SU-DHL-6 (cell line): ENCODE measurements around the gene SDCCAG8.

Experiments
- H2AFZ ChIP-seq: fragments of 200-600 bp; sonication (generic); 2 replicates; pipeline ENCODE4 v1.6.1; 2014; ENCODE audit warnings: low read depth, mild to moderate bottlenecking, moderate library complexity, mixed read lengths, antibody characterized with exemption, low read length; ENCODE audit not compliant: severe bottlenecking
- H3F3A ChIP-seq: fragments of 200-600 bp; shearing (Covaris generic); 2 replicates; pipeline ENCODE4 v1.6.0; 2016; ENCODE audit warnings: antibody characterized with exemption, mild to moderate bottlenecking; ENCODE audit not compliant: insufficient read depth
- H3K27ac ChIP-seq: fragments of 200-600 bp; sonication (generic); 2 replicates; pipeline ENCODE4 v1.5.1; 2016; ENCODE audit warnings: low read depth, mild to moderate bottlenecking, low read length, moderate library complexity, mixed read lengths
- H3K27me3 ChIP-seq: fragments of 200-600 bp; sonication (generic), shearing (Covaris generic); 2 replicates; pipeline ENCODE4 v1.6.0; 2014; ENCODE audit warnings: mild to moderate bottlenecking, low read length
- H3K36me3 ChIP-seq: fragments of 200-600 bp; sonication (generic); 2 replicates; pipeline ENCODE4 v1.6.1; 2014; ENCODE audit warnings: mild to moderate bottlenecking, low read length, mixed read lengths
- H3K4me2 ChIP-seq: fragments of 300-600, 200-600 bp; shearing (Covaris generic), sonication (generic); 2 replicates; pipeline ENCODE4 v1.6.0; 2014; ENCODE audit warnings: low read length, low read depth, mild to moderate bottlenecking; ENCODE audit not compliant: poor library complexity, severe bottlenecking
- H3K4me3 ChIP-seq: fragments of 200-600 bp; sonication (generic); 2 replicates; pipeline ENCODE4 v1.5.1; 2014; ENCODE audit warnings: antibody characterized with exemption, low read length, mild to moderate bottlenecking, mixed read lengths; ENCODE audit not compliant: insufficient read depth, poor library complexity, severe bottlenecking
- H3K79me2 ChIP-seq: fragments of 200-600 bp; sonication (generic); 2 replicates; pipeline ENCODE4 v1.6.1; 2014; ENCODE audit warnings: mild to moderate bottlenecking, low read length, moderate library complexity; ENCODE audit not compliant: insufficient read depth
- H3K9ac ChIP-seq: fragments of 200-600 bp; sonication (generic); 2 replicates; pipeline ENCODE4 v1.7.0; 2014; ENCODE audit warnings: mild to moderate bottlenecking, low read length
- H3K9me2 ChIP-seq: fragments of 200-600 bp; sonication (generic); replicated peaks from 2 replicates; pipeline ENCODE4 v1.6.1; 2014; ENCODE audit warnings: low read length; ENCODE audit not compliant: insufficient read depth
- H3K9me3 ChIP-seq: fragments of 200-600 bp; sonication (generic); 2 replicates; pipeline ENCODE4 v1.6.1; 2014; ENCODE audit warnings: low read length, mixed read lengths; ENCODE audit not compliant: insufficient read depth
- H4K20me1 ChIP-seq: fragments of 200-600 bp; sonication (generic); 2 replicates; pipeline ENCODE4 v1.6.1; 2014; ENCODE audit warnings: low read depth, mild to moderate bottlenecking, antibody characterized with exemption, low read length, moderate library complexity, mixed read lengths
- EZH2phosphoT487 ChIP-seq: fragments of 200-600 bp; sonication (generic), shearing (Covaris generic); conservative IDR thresholded peaks from 2 replicates; pipeline ENCODE4 v1.6.1; 2018; ENCODE audit warnings: mild to moderate bottlenecking, antibody characterized with exemption, low read length, moderate library complexity, mixed read lengths
- TF ChIP-seq, protein P1 (sequence below): fragments of 200-600 bp; sonication (generic); IDR thresholded peaks from one replicate; pipeline ENCODE4 v1.5.1; 2017; ENCODE audit warnings: antibody characterized with exemption, mild to moderate bottlenecking, low read length, moderate library complexity; ENCODE audit not compliant: insufficient read depth, poor library complexity, severe bottlenecking

SDCCAG8 gene

GRCh38 chr1:243268751-243269460 lies 13.1 kb downstream of the SDCCAG8 start:
- peak overlapping the region; percentile 30 for H3K4me3 ChIP-seq
- no peaks in the 10 kb centered on the region for H3K27me3 ChIP-seq
- H2AFZ ChIP-seq: peak overlapping the region; percentile 39
- H3K79me2 ChIP-seq: peaks cover 3% of the 10 kb centered on the region; the same call in 1 of the 2 replicates
- 0 out of 2 replicates have a peak overlapping the region, but pooled peaks have one; percentile 19 for H3K9ac ChIP-seq
- H3K27ac ChIP-seq: peak overlapping the region; percentile 37; the same call in 1 of the 2 replicates
- H3K9me3 ChIP-seq: no peaks in the 10 kb centered on the region
- H3K9me2 ChIP-seq: no peaks in the 10 kb centered on the region
- no peaks in the 10 kb centered on the region for H4K20me1 ChIP-seq
- no peaks in the 10 kb centered on the region for H3K36me3 ChIP-seq
- H3K4me2 ChIP-seq: peak overlapping the region; percentile 65
- TF ChIP-seq, protein P1, sequence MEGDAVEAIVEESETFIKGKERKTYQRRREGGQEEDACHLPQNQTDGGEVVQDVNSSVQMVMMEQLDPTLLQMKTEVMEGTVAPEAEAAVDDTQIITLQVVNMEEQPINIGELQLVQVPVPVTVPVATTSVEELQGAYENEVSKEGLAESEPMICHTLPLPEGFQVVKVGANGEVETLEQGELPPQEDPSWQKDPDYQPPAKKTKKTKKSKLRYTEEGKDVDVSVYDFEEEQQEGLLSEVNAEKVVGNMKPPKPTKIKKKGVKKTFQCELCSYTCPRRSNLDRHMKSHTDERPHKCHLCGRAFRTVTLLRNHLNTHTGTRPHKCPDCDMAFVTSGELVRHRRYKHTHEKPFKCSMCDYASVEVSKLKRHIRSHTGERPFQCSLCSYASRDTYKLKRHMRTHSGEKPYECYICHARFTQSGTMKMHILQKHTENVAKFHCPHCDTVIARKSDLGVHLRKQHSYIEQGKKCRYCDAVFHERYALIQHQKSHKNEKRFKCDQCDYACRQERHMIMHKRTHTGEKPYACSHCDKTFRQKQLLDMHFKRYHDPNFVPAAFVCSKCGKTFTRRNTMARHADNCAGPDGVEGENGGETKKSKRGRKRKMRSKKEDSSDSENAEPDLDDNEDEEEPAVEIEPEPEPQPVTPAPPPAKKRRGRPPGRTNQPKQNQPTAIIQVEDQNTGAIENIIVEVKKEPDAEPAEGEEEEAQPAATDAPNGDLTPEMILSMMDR: no peak
- no peak for TF ChIP-seq EZH2phosphoT487
- peaks cover 5% of the 10 kb centered on the region; the same call in 1 of the 2 replicates for H3F3A ChIP-seq

DNA sequence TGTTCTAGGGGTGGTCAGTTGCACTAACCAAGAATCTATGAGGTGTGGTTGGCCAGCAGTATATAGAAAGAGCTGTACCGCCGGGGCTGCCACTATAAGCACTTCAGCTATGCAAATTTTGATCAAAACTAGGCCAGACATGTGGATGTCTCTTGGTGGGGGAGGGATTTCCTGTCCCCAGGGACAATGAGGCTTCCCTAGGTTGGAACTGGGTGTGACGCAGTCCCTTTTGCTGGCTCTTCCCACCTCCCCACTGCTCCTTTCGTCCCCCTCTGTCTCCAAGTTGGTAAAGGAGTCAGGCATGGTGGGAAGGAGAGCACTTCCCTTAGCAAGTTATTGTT lies 13.6 kb downstream of the SDCCAG8 start:
- Histone ChIP-seq H3F3A (peaks cover 5% of the 10 kb centered on the region; the same call in 1 of the 2 replicates), H3K9me2 (no peaks in the 10 kb centered on the region), H4K20me1 (no peaks in the 10 kb centered on the region), H3K4me3 (peak overlapping the region; percentile 30), H3K27me3 (no peaks in the 10 kb centered on the region), H3K9me3 (no peaks in the 10 kb centered on the region), H3K36me3 (no peaks in the 10 kb centered on the region), H2AFZ (peak overlapping the region; percentile 39), H3K79me2 (peaks cover 3% of the 10 kb centered on the region; the same call in 1 of the 2 replicates), H3K9ac (0 out of 2 replicates have a peak overlapping the region, but pooled peaks have one; percentile 19), H3K27ac (peak overlapping the region; percentile 37; the same call in 1 of the 2 replicates), H3K4me2 (peak overlapping the region; percentile 65)
- no peak for TF ChIP-seq EZH2phosphoT487
- TF ChIP-seq, protein P1: no peak

- Histone ChIP-seq H3K27ac (no peak overlapping the region), H3K9me3 (no peaks in the 10 kb centered on the region), H3K9ac (no peak overlapping the region), H3K27me3 (no peaks in the 10 kb centered on the region), H3K9me2 (no peaks in the 10 kb centered on the region), H3K4me3 (no peak overlapping the region), H3K79me2 (peaks cover 3% of the 10 kb centered on the region; the same call in 1 of the 2 replicates), H3F3A (peaks cover 5% of the 10 kb centered on the region; the same call in 1 of the 2 replicates), H3K4me2 (no peak overlapping the region), H4K20me1 (no peaks in the 10 kb centered on the region), H3K36me3 (no peaks in the 10 kb centered on the region), H2AFZ (no peak overlapping the region)
- no peak for TF ChIP-seq EZH2phosphoT487
- TF ChIP-seq, protein P1: no peak
These were observed 14.4 kb downstream of the SDCCAG8 start for GRCh38 chr1:243270097-243270864.
